Activated CD4-positive, CD25-positive, alpha-beta regulatory T cell treated with anti-CD3 and anti-CD28 coated beads, Interleukin-2, amount 50 U/mL, for 16 hours (primary cell): ENCODE measurements around the gene SYT9.
A peak's percentile ranks its signal among the peaks of the same experiment; 100 is the strongest.

Source experiments
- DNase-seq: peaks from one replicate; pipeline ENCODE4 v3.0.0-alpha.2; 2020; ENCODE audit warnings: low read depth, low spot score

The SYT9 gene

DNA sequence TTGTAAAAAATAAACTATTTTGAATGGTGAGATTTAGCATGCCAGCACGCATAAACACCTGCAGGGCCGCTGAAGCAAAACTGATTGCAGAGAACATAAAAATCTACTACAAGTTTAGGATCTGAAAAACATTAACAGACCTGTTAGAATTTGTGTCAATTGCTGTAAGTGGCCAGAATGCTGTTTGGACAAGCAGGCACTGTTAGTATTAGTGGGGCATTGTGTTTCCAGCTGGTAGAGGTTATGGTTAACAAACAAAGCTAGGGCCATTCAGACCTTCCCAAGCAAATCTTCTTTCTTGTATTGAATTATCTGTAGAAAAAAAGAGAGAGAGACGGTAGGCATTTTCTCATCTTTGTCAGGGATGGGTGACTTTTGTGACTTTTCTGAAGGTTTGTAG, 176.0 kb downstream of the SYT9 start:
- DNase-seq, result no peak

DNA sequence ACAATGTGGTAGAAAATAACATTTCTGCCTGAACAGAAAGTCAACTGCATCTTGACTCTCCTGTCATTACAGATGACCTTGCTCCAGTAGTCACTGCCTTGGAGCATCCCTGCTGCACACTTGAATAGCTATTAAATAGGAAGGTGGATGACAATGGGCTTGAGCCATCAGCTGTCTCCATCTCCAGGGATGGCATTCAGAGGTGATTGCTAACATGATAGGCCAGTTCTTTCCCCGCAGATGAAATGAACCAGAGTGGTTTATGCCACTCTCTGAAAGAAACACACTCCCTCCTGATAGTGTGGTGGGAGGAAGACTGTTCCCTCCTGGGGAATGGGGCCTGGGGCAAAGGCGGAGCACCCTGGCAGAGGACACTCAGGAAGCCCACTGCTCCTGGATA, 176.5 kb downstream of the SYT9 start:
- DNase-seq, result no peak

- DNase-seq, result no peak
These were observed 178.8 kb downstream of the SYT9 start for GRCh38 chr11:7430496-7430895.

- DNase-seq, result no peak
These were observed 183.5 kb downstream of the SYT9 start for GRCh38 chr11:7435176-7435575.

GRCh38 chr11:7436146-7436545, 184.4 kb downstream of the SYT9 start:
- DNase-seq, result no peak

GRCh38 chr11:7436657-7437056, 185.0 kb downstream of the SYT9 start:
- DNase-seq, result no peak

DNA sequence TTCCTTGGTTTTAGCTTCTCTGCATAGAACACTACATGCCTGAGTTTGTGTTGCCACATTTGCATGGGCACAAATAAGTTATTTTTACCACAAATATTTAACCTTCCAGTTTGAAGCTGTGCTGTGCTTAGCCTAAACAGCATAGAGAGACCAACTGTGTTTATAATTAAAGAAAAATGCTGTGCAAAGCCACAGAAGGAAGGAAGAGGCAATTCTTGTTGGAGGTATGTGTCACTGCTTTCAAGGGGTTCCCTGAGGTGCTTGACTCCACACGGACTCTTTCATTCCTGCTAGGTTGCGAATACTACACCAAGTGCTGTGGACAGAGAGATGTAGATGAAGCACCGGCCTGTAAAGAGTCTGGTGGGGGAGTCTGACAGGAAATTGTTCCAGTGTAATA, 186.0 kb downstream of the SYT9 start:
- DNase-seq, result no peak

DNA sequence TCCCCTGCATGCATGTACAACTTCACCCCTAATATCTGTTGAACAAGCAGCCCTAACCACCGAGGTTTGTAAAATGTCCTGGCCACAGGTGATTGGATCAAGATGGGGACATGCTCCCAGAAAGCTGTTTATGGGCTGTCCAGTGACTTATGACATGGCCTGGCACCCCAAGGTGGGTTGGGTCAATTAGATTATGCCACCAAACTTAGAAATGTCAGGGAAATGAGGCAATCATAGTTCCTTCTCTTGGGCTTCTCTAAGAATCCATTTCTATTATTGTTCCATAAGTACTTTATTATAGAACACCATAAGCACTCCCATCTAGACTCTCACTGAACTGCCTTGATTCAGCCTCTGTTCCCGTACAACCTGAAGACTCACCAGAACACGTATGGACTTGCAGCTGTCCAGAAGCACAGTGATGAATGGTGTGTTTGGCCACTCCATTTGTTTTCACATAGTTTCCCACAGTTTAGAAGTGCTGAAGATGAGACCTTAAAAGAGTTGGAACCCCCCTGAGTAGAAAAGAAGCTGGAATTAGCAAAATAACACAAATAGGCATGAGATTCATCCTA, 188.1 kb downstream of the SYT9 start:
- DNase-seq, result no peak

- DNase-seq, result peak; percentile 47
These were observed 191.0 kb downstream of the SYT9 start for GRCh38 chr11:7442588-7443215.

DNA sequence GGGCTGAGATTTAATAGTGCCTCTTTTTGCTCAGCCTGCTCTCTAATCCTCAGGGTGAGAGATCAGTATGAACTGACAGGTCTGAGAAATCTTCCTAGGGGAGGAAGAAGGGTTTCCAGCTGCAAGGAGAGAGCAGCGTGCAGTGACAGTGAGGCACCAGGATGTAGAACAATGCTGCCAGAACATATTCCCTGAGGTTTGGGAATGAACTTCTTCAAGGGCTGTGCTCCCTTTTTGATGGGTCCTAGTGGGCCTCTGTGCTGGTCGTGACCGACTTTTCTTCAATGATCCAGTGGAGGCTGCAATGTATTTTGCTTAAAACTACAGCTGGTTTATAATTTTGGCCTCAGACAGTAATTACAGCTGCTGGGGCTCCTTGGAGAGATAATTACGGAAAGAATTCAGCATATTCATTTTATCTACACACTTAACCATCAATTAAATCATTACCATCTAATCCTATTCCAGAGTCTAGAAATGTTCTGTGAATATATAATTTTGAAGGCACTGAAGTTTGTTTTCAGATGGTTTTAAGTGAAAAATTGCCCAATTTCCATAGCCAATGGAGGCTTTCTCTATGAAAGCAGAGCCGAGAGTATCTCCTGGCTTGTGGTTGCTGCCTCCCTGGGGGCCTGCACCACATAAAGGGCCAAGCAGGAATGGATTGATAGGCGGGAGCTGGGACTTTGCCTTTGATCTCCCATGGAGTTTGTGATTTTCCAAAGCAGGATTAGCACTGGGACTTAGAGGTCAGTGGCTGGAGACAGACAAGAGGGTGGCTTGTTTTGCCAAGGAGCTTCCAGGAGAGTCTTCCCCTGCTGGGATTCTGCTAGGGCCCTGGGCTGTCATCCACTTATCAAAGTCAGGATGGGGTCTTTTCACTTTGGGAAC, 192.6 kb downstream of the SYT9 start:
- no peak for DNase-seq

- DNase-seq, result no peak
These were observed 193.9 kb downstream of the SYT9 start for GRCh38 chr11:7445564-7445963.

- no peak for DNase-seq
These were observed 196.5 kb downstream of the SYT9 start for GRCh38 chr11:7448201-7448600.

GRCh38 chr11:7449211-7449840, 197.6 kb downstream of the SYT9 start:
- no peak for DNase-seq

GRCh38 chr11:7449841-7450214, 198.1 kb downstream of the SYT9 start:
- DNase-seq, result no peak

DNA sequence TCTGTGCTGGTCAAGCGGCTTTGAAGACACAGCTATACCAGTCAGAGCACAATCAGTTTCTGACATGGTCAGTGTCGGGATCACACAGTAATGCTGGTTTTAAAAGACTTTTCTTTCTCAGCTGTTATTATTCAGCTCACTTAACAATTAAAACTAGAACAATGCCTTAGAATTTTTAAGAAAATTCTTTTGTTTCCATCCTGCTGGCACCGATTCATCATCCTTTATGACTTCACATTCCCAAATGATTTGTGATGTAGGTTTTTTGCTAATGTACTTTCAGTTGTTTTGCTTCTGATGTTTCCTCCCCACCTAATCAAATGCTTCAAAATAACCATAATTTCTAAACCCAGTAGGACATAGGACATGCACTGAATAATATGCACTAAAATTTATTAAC, 199.1 kb downstream of the SYT9 start:
- no peak for DNase-seq

DNA sequence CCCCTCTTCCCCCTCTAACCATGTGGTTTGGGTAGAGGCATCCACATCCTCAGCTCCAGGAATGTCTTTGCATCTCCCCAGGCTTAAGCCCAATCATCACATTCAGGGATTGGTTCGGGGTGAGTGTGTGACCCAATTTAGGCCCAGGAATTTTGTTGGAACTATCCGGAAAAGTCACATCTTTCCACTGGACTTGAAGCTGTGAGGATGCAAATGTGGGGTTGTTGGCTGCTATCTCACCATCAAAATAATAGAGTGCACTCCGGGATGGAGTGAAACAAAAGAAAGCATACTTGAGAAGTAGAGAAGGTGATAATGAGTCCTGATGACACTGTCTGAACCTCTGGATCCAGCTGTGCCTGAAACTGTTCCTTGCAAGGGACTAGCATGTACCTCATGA, 199.8 kb downstream of the SYT9 start:
- no peak for DNase-seq

DNA sequence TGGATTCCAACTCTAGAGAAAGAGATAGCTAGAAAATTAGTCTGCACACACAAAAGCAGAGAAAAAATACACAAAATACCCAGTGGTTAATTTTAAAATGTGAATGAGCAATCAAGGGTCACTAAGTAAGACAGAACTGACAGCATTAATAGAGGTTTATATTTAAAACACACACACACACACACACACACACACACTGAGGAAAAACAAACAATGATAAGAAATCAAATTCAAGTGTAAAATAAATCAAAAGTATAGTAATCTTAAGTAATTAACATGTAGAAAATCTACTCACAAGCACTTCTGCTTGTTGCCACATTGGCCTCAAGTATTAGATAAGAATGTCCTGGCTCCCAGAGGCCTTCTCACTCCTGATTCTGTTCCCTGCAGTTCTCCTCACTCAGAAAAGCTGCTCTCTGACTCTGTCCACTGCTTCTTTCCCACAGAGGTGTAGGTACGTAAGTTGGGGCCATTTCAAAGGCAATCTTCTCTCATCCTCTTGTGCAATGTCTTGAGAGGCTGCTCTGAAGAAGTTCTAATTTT, 200.3 kb downstream of the SYT9 start:
- DNase-seq, result no peak

DNA sequence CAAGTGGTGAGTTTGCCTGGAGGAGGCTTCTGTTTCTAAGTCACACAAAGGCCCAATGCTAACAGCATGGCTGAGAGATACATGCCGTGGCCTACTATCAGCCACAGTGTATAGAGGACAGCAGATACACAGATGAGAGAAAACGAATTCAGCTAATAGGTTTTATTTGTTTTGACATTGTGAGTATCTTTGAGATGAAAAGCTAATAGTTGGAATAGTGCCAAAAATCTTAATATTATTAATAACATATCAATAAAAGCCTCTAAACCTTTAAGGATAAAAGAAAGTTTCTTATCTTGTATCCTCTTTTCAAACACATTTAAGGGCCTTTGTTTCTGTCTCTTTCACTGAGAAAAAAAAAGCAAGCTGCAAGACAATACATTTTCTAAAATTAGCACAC, 203.2 kb downstream of the SYT9 start:
- DNase-seq, result no peak

GRCh38 chr11:7457211-7457610, 205.5 kb downstream of the SYT9 start:
- no peak for DNase-seq

GRCh38 chr11:7462706-7463105, 211.0 kb downstream of the SYT9 start:
- no peak for DNase-seq

DNA sequence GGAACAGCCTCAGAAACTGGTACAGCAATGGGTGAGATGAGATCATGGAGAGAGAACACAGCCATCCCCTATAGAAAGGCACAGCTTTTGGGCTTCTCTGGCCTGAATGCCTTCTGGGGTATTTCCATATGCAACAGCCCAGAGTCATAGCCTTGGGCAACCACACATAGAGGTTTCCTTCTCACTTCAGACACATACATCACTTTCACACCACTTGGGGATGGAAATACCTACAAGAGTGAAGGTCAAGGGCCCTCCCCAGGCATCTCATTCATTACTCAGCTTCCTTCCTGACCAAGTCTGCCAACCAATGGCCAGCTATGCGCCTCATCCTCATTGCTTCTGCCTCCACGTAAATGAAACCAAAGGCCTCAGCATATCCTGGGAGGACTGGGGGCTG, 215.9 kb downstream of the SYT9 start:
- DNase-seq, result no peak

- DNase-seq, result no peak
These were observed 217.7 kb downstream of the SYT9 start for GRCh38 chr11:7469351-7469865.
